ENCODE results near the gene GSAP.

DNA sequence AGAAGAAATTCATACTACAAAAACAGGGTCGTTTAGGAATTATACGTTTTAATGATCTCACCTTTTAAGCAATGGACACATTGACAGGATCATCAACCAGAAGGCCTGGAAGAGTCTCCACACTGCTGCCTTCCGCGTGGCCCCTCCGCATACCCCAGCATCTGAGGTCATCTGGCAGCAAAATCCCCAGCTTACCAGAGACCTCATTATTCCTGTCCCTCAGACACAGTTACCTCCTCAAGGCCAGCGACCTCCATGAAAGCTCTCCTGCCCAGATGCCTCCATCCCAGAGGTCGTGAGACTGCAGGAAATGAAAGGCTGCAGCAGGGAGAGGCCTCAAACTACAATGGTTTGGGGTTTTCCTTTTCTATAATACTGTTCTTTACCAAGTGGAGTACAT, 14.8 kb upstream of the GSAP start:
- TF ChIP-seq RFX5 (IDR thresholded peaks at IDR 0.05; ENCODE audit: low read depth, low read length): no peak
- TF ChIP-seq, protein P1, sequence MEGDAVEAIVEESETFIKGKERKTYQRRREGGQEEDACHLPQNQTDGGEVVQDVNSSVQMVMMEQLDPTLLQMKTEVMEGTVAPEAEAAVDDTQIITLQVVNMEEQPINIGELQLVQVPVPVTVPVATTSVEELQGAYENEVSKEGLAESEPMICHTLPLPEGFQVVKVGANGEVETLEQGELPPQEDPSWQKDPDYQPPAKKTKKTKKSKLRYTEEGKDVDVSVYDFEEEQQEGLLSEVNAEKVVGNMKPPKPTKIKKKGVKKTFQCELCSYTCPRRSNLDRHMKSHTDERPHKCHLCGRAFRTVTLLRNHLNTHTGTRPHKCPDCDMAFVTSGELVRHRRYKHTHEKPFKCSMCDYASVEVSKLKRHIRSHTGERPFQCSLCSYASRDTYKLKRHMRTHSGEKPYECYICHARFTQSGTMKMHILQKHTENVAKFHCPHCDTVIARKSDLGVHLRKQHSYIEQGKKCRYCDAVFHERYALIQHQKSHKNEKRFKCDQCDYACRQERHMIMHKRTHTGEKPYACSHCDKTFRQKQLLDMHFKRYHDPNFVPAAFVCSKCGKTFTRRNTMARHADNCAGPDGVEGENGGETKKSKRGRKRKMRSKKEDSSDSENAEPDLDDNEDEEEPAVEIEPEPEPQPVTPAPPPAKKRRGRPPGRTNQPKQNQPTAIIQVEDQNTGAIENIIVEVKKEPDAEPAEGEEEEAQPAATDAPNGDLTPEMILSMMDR (conservative IDR thresholded peaks at IDR 0.05; ENCODE audit: low read depth, low read length): no peak

All from IMR-90 (cell line).